Uterus (tissue), 2 donors: ENCODE data around the gene THSD4.

Source experiments
- POLR2A ChIP-seq, 2 donors: fragments of 450-650 bp; IDR thresholded peaks; one replicate each; pipeline ENCODE4 v1.6.1; 2016; ENCODE audit warnings: antibody characterized with exemption in 2 of 2, mild to moderate bottlenecking in 1 of 2, moderate library complexity in 1 of 2
- TF ChIP-seq, protein P1 (sequence below), 4 experiments: fragments of 200-600 bp in 2 of 4; fragments of 450-650 bp in 2 of 4; sonication (generic) in 2 of 4; IDR thresholded peaks; one replicate each; pipeline ENCODE4 v1.5.1; 2016 to 2019; ENCODE audit warnings: antibody characterized with exemption in 4 of 4, mild to moderate bottlenecking in 2 of 4, moderate library complexity in 1 of 4

DNA sequence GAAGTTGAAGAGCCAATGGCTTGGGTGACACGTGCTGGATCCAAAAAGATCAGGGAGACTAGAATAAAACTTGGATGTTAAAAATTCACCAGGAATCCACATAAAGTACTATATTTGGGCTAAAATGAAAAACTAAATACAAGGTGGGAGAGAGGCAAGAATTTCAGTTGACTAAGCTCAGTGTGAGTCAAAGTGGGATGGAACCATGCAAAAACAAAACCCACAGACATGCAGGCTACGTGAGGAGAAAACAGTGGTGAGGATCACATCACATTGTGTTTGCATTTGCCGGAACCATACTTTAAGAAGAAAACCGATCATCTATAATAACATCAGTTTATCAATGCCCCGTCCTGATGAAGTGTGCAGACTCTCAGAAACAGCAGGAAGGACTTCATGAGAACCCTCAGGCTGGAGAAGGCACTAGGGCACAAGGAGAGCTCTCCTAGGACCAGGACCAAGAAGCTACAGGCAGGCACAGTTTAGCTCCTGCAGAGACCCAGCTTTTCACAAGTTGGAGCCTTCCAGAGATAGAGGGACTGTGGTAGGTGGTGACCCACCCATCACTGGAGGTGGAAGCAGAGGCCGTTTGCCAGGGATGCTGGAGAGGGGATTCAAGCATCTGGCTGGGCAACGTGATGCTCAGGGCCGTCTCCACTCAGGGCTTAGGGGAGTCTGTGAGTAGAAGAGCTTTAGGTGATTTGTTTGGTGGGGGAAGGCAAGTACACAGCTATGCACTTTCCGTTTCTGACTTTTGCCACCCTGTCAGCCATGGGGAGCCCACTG, 666.1 kb downstream of the THSD4 start:
- TF ChIP-seq, protein P1, sequence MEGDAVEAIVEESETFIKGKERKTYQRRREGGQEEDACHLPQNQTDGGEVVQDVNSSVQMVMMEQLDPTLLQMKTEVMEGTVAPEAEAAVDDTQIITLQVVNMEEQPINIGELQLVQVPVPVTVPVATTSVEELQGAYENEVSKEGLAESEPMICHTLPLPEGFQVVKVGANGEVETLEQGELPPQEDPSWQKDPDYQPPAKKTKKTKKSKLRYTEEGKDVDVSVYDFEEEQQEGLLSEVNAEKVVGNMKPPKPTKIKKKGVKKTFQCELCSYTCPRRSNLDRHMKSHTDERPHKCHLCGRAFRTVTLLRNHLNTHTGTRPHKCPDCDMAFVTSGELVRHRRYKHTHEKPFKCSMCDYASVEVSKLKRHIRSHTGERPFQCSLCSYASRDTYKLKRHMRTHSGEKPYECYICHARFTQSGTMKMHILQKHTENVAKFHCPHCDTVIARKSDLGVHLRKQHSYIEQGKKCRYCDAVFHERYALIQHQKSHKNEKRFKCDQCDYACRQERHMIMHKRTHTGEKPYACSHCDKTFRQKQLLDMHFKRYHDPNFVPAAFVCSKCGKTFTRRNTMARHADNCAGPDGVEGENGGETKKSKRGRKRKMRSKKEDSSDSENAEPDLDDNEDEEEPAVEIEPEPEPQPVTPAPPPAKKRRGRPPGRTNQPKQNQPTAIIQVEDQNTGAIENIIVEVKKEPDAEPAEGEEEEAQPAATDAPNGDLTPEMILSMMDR (IDR thresholded peaks at IDR 0.05): no peak
- no peak for TF ChIP-seq POLR2A (IDR thresholded peaks at IDR 0.05)
